ENCODE results near the gene CELF4.

GRCh38 chr18:37305066-37305465, 260.5 kb downstream of the CELF4 start:
- TF ChIP-seq CTCF (IDR thresholded peaks at IDR 0.05) (no peak), POLR2A (IDR thresholded peaks at IDR 0.05) (no peak)

Data from body of pancreas (tissue), 4 donors.